H1 (cell line): ENCODE results near the gene TXNDC2. TPM values are rescaled to one million over a fixed set of nuclear protein-coding genes. Genes with fewer than 3 reads are reported as not detected.

Experiments
- EZH2 ChIP-seq: fragments of 200-600 bp; sonication (generic); IDR thresholded peaks from 2 replicates; pipeline ENCODE4 v1.7.1; 2012; ENCODE audit warnings: low read depth, mild to moderate bottlenecking, moderate library complexity, low read length, inconsistent platforms; ENCODE audit not compliant: severe bottlenecking
- GABPA ChIP-seq: IDR thresholded peaks from 2 replicates; pipeline ENCODE4 v1.6.1; 2011; ENCODE audit warnings: mild to moderate bottlenecking, low read length, moderate library complexity, borderline replicate concordance; ENCODE audit not compliant: insufficient read depth
- KDM5A ChIP-seq: fragments of 200-600 bp; IDR thresholded peaks from 2 replicates; pipeline ENCODE4 v1.7.1; 2012; ENCODE audit warnings: mild to moderate bottlenecking, low read length, inconsistent platforms, mixed read lengths
- MAFK ChIP-seq: IDR thresholded peaks from 2 replicates; pipeline ENCODE4 v1.6.1; 2012; ENCODE audit warnings: low read depth, mild to moderate bottlenecking, improper control_type of control experiment, low read length
- RFX5 ChIP-seq: IDR thresholded peaks from 2 replicates; pipeline ENCODE4 v1.6.1; 2011; ENCODE audit warnings: low read depth, low read length, improper control_type of control experiment, borderline replicate concordance
- TAF1 ChIP-seq: IDR thresholded peaks from 2 replicates; pipeline ENCODE4 v1.6.1; 2011; ENCODE audit warnings: mild to moderate bottlenecking, low read depth, low read length
- TAF7 ChIP-seq: optimal IDR thresholded peaks from 2 replicates; pipeline ENCODE3; 2011; ENCODE audit warnings: low read depth, mild to moderate bottlenecking, inconsistent platforms, low read length, moderate library complexity, borderline replicate concordance
- TCF12 ChIP-seq: IDR thresholded peaks from 2 replicates; pipeline ENCODE4 v1.6.1; 2011; ENCODE audit warnings: low read depth, mild to moderate bottlenecking, low read length
- polyA plus RNA-seq, 7 experiments: library from polyadenylated mRNA; depleted of rRNA in 3 of 7; stranded (reverse) in 5 of 7; unstranded in 2 of 7; fragments of >200 nt in 5 of 7; fragments of 200-250 nt in 2 of 7; gene quantifications; 1 replicate in 5 of 7; 2 replicates in 1 of 7; 4 replicates in 1 of 7; pipeline versions ENCODE4 v1.2.1 to v1.2.3, GENCODE V29; 2011 to 2013; ENCODE audit warnings: missing spikeins in 2 of 7, mixed read lengths in 2 of 7
- total RNA-seq: library from RNA; stranded (reverse); fragmentation: NEBNext Ultra II Directional; extraction: Animal tissue kit (Norgen Biotek cat#: 25700); gene quantifications from 2 replicates; pipeline ENCODE4 v1.2.1, GENCODE V29; 2021
- TF ChIP-seq, protein P1 (sequence below): fragments of 300-600 bp; sonication (generic); IDR thresholded peaks from 2 replicates; pipeline ENCODE4 v1.7.1; 2012; ENCODE audit warnings: low read length, moderate library complexity, mild to moderate bottlenecking, inconsistent platforms; ENCODE audit not compliant: insufficient replicate concordance

Gene TXNDC2
- total and polyA plus RNA-seq, 2 of the 8 experiments (the other 6 are each of a cell fraction or from before 2014, with no cell fraction given), result 0.09 TPM; not detected in 1

DNA sequence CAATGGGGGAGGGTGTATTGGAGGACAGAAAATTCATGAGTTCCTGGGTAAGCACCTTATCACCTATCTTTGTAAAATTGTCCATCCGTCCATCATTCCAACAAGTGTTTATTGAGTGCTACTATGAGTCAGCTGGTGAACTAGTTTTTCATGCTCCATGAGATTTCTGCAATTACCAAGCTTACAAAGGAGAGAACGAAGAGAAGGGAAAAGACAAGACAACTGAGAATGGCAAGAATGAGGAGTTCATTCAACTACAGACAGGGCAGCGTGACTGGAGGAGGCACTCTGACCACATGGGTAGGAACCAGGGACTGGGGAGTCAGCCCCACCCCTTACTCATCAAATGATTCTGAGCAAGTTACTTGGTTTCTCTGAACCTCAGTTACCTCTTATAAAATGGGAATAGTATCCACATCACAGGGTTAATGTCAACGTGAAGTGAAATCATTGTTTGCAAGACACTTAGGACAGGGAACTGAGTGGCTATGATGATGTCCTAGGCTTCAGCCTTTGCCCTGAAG, 18.6 kb upstream of the TXNDC2 start (continued):
- TF ChIP-seq MAFK, result no peak
- TF ChIP-seq, protein P1, sequence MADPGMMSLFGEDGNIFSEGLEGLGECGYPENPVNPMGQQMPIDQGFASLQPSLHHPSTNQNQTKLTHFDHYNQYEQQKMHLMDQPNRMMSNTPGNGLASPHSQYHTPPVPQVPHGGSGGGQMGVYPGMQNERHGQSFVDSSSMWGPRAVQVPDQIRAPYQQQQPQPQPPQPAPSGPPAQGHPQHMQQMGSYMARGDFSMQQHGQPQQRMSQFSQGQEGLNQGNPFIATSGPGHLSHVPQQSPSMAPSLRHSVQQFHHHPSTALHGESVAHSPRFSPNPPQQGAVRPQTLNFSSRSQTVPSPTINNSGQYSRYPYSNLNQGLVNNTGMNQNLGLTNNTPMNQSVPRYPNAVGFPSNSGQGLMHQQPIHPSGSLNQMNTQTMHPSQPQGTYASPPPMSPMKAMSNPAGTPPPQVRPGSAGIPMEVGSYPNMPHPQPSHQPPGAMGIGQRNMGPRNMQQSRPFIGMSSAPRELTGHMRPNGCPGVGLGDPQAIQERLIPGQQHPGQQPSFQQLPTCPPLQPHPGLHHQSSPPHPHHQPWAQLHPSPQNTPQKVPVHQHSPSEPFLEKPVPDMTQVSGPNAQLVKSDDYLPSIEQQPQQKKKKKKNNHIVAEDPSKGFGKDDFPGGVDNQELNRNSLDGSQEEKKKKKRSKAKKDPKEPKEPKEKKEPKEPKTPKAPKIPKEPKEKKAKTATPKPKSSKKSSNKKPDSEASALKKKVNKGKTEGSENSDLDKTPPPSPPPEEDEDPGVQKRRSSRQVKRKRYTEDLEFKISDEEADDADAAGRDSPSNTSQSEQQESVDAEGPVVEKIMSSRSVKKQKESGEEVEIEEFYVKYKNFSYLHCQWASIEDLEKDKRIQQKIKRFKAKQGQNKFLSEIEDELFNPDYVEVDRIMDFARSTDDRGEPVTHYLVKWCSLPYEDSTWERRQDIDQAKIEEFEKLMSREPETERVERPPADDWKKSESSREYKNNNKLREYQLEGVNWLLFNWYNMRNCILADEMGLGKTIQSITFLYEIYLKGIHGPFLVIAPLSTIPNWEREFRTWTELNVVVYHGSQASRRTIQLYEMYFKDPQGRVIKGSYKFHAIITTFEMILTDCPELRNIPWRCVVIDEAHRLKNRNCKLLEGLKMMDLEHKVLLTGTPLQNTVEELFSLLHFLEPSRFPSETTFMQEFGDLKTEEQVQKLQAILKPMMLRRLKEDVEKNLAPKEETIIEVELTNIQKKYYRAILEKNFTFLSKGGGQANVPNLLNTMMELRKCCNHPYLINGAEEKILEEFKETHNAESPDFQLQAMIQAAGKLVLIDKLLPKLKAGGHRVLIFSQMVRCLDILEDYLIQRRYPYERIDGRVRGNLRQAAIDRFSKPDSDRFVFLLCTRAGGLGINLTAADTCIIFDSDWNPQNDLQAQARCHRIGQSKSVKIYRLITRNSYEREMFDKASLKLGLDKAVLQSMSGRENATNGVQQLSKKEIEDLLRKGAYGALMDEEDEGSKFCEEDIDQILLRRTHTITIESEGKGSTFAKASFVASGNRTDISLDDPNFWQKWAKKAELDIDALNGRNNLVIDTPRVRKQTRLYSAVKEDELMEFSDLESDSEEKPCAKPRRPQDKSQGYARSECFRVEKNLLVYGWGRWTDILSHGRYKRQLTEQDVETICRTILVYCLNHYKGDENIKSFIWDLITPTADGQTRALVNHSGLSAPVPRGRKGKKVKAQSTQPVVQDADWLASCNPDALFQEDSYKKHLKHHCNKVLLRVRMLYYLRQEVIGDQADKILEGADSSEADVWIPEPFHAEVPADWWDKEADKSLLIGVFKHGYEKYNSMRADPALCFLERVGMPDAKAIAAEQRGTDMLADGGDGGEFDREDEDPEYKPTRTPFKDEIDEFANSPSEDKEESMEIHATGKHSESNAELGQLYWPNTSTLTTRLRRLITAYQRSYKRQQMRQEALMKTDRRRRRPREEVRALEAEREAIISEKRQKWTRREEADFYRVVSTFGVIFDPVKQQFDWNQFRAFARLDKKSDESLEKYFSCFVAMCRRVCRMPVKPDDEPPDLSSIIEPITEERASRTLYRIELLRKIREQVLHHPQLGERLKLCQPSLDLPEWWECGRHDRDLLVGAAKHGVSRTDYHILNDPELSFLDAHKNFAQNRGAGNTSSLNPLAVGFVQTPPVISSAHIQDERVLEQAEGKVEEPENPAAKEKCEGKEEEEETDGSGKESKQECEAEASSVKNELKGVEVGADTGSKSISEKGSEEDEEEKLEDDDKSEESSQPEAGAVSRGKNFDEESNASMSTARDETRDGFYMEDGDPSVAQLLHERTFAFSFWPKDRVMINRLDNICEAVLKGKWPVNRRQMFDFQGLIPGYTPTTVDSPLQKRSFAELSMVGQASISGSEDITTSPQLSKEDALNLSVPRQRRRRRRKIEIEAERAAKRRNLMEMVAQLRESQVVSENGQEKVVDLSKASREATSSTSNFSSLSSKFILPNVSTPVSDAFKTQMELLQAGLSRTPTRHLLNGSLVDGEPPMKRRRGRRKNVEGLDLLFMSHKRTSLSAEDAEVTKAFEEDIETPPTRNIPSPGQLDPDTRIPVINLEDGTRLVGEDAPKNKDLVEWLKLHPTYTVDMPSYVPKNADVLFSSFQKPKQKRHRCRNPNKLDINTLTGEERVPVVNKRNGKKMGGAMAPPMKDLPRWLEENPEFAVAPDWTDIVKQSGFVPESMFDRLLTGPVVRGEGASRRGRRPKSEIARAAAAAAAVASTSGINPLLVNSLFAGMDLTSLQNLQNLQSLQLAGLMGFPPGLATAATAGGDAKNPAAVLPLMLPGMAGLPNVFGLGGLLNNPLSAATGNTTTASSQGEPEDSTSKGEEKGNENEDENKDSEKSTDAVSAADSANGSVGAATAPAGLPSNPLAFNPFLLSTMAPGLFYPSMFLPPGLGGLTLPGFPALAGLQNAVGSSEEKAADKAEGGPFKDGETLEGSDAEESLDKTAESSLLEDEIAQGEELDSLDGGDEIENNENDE, result no peak
- no peak for TF ChIP-seq GABPA
- TF ChIP-seq TAF7, result no peak
- TF ChIP-seq KDM5A, result no peak
- no peak for TF ChIP-seq RFX5
- TF ChIP-seq TCF12, result no peak
- TF ChIP-seq TAF1, result no peak
- TF ChIP-seq EZH2, result no peak
